Stimulated activated CD8-positive, alpha-beta memory T cell treated with anti-CD3 and anti-CD28 coated beads, Interleukin-12 subunit alpha, Interleukin-12 subunit beta, amount 100 ng/mL, for 4 hours (primary cell): ENCODE results near the gene TPCN1.

Experiments used
- DNase-seq: peaks from one replicate; pipeline ENCODE4 v3.0.0-alpha.2; 2020; ENCODE audit warnings: low read depth

TPCN1 gene

GRCh38 chr12:113310489-113310888 is 89.2 kb downstream of the TPCN1 start:
- no peak for DNase-seq

- no peak for DNase-seq
Measured at GRCh38 chr12:113314121-113314529, 92.9 kb downstream of the TPCN1 start.

GRCh38 chr12:113315358-113315757 is 94.1 kb downstream of the TPCN1 start:
- no peak for DNase-seq

- DNase-seq = no peak
Measured at GRCh38 chr12:113316155-113316554, 94.9 kb downstream of the TPCN1 start.

- DNase-seq = no peak
Measured at GRCh38 chr12:113317122-113317521, 95.9 kb downstream of the TPCN1 start.

GRCh38 chr12:113318046-113318656 is 96.9 kb downstream of the TPCN1 start:
- DNase-seq = no peak

GRCh38 chr12:113318900-113319628 is 97.8 kb downstream of the TPCN1 start:
- no peak for DNase-seq

GRCh38 chr12:113320401-113320800 is 99.1 kb downstream of the TPCN1 start:
- DNase-seq = no peak

- no peak for DNase-seq
Measured at GRCh38 chr12:113322343-113322742, 101.1 kb downstream of the TPCN1 start.

- no peak for DNase-seq
Measured at GRCh38 chr12:113325916-113326315, 104.7 kb downstream of the TPCN1 start.

GRCh38 chr12:113326775-113327395 is 105.6 kb downstream of the TPCN1 start:
- no peak for DNase-seq

- DNase-seq = no peak
Measured at GRCh38 chr12:113328368-113328889, 107.2 kb downstream of the TPCN1 start.

- no peak for DNase-seq
Measured at GRCh38 chr12:113329022-113329790, 107.9 kb downstream of the TPCN1 start.

- no peak for DNase-seq
Measured at GRCh38 chr12:113329791-113330417, 108.6 kb downstream of the TPCN1 start.

GRCh38 chr12:113330505-113330904 is 109.2 kb downstream of the TPCN1 start:
- no peak for DNase-seq

GRCh38 chr12:113332688-113333417 is 111.6 kb downstream of the TPCN1 start:
- no peak for DNase-seq

GRCh38 chr12:113333418-113333750 is 112.1 kb downstream of the TPCN1 start:
- no peak for DNase-seq

GRCh38 chr12:113333877-113334785 is 112.9 kb downstream of the TPCN1 start:
- no peak for DNase-seq

- DNase-seq = peak; percentile 83
Measured at GRCh38 chr12:113334786-113335539, 113.7 kb downstream of the TPCN1 start, which contains the start of gene SLC8B1. SLC8B1 (minus strand) TSS chr12:113335109; CDS start chr12:113332878, 2,231 bp downstream.
